LNCAP (cell line): Measurements from ENCODE around the gene SEC24A.

Experiments used
- CTCF ChIP-seq: fragments of 450-650 bp; IDR thresholded peaks from 2 replicates; pipeline ENCODE4 v1.5.1; 2017; ENCODE audit warnings: mild to moderate bottlenecking

The SEC24A gene

DNA sequence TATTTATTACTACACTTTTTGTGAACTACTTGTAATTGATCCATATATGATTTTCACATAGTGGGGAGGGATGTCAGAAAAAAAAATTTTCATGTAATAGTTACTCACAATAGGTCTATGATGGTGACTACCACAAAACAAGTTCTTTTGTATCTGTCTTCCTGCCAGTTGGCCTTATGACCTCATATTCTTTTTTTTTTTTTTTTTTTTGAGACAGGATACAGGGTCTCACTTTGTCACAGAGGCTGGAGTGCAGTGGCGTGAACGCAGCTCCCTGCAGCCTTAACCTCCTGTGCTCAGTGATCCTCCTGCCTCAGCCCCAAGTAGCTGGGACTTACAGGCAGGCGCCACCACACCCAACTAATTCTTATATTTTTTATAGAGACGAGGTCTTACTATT, 10.9 kb downstream of the SEC24A start:
- no peak for TF ChIP-seq CTCF

DNA sequence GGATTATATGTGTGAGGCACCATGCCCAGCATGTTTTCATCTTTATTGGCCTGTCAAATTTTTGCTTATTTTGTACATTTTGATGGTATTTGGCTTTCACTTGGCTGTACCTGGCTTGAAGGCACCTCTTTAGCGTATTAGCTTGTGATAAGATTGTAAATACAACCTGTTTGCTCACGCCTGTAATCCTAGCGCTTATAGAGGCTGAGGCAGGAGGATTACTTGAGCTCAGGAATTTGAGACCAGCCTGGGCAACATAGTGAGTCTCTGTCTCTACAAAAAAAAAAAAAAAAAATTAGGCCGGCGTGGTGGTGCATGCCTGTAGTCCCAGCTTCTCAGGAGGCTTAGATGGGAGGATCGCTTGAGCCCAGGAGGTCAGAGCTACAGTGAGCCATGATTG, 11.3 kb downstream of the SEC24A start:
- TF ChIP-seq CTCF = no peak

DNA sequence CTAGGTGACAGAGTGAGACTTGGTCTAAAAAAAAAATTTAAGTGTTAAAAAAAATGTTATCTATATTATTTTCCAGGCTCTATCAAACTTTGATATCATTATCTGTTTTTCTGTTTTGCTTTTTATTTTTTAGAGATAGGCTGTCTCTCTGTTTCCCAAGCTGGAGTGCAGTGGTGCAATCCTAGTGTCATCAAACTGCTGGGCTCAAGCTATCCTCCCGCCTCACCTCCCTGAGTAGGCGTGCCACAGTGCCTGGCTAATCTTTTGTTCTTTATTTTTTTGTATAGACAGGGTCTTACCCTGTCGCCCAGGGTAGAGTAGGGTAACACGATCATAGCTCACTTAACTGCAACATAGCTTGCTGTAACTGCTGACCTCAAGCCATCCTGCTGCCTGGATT, 14.4 kb downstream of the SEC24A start:
- no peak for TF ChIP-seq CTCF

- no peak for TF ChIP-seq CTCF
Observed at GRCh38 chr5:134664448-134664847, 15.9 kb downstream of the SEC24A start.

DNA sequence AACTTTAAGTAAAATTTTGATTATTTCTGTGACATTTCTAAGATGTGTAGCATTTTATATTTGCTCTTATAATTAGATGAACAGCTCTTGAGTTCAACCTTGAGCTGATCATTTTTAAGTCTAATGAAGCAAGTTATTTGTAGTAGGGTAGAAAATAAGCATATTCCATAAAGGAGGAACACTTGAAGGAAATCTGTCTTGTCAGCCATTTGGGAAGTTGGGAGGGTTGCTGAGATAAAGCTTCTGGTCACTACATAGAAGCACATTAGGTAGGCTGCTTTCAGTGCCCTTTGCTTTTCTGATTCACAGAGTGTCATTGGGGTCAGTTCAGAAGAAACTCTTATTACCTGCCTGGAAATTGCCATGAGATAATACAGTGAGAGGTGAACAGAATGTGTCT, 44.1 kb downstream of the SEC24A start:
- no peak for TF ChIP-seq CTCF

DNA sequence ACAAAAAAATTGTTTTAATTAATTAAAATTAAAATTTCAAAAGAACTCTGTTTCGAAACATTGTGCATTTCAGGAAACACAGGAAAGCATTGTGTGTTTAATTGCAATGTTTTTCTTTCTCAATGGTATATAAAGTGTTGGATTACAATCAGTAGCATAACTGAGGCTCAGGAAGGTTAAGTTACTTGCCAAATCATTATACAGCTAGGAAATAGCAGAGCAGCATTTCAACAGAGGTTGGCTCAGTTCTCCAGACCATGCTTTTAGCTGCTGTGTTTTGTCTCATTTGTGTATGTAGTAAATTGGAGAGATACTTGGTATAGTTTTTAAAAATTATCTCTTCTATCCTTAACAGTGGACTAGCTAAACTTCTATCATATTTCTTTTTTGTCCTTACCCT, 59.7 kb downstream of the SEC24A start:
- no peak for TF ChIP-seq CTCF

- TF ChIP-seq CTCF = no peak
Observed at GRCh38 chr5:134714120-134714519, 65.5 kb downstream of the SEC24A start.

GRCh38 chr5:134714541-134714940, 66.0 kb downstream of the SEC24A start:
- TF ChIP-seq CTCF = no peak
